Measurements from ENCODE around the gene TTLL10. TPM values are rescaled to one million over a fixed set of nuclear protein-coding genes. Genes with fewer than 3 reads are reported as not detected.
"Not testable (repeated sequence)": the region's sequence is repeated elsewhere in the genome, so short reads cannot be mapped to it uniquely, and the experiment has no call there.

Gene TTLL10
- total and polyA plus RNA-seq, 2 experiments from 2014 or later = not detected

GRCh38 chr1:1171546-1172340 lies 1.9 kb upstream of the TTLL10 start:
- Histone ChIP-seq H3K27ac (no peak overlapping the region), H3K9me3 (ENCODE audit: low read depth) (no peaks in the 10 kb centered on the region), H3K9ac (no peak overlapping the region), H3K4me3 (no peak overlapping the region), H4K20me1 (ENCODE audit: insufficient read depth) (no peaks in the 10 kb centered on the region), H3K79me2 (ENCODE audit: insufficient read depth) (no peaks in the 10 kb centered on the region), H3K27me3 (replicated peaks; ENCODE audit: insufficient read depth) (peaks cover 19% of the 10 kb centered on the region), H3K36me3 (ENCODE audit: low read depth) (no peaks in the 10 kb centered on the region), H3F3A (ENCODE audit: insufficient read depth) (no peaks in the 10 kb centered on the region), H3K4me2 (ENCODE audit: unreplicated experiment) (no peak overlapping the region), H3K9me2 (ENCODE audit: insufficient read depth) (no peaks in the 10 kb centered on the region), H3K4me1 (ENCODE audit: insufficient read depth) (no peaks in the 10 kb centered on the region), H2AFZ (no peak overlapping the region)
- in situ Hi-C loops (cut with MboI) = no loop called here
- DNase-seq = no peak
- no peak for TF ChIP-seq EZH2phosphoT487 (IDR thresholded peaks at IDR 0.05; ENCODE audit: insufficient read depth, low read depth)
- no peak for TF ChIP-seq EZH2 (IDR thresholded peaks at IDR 0.05; ENCODE audit: insufficient read depth, poor library complexity, severe bottlenecking)
- WGBS, 2 experiments (ENCODE audit: low coverage in 1 of 2, low lambda C conversion rate in 2 of 2, missing lambda C conversion rate in 2 of 2) = 29 to 34% methylated on average over 24 to 29 of the region's 33 CpGs

GRCh38 chr1:1173061-1173792 lies 453 bp upstream of the TTLL10 start:
- Histone ChIP-seq H3K36me3 (ENCODE audit: low read depth) (no peaks in the 10 kb centered on the region), H3K4me3 (no peak overlapping the region), H3K79me2 (ENCODE audit: insufficient read depth) (no peaks in the 10 kb centered on the region), H3K9ac (no peak overlapping the region), H3K9me2 (ENCODE audit: insufficient read depth) (no peaks in the 10 kb centered on the region), H3K27me3 (replicated peaks; ENCODE audit: insufficient read depth) (peaks cover 33% of the 10 kb centered on the region), H3K9me3 (ENCODE audit: low read depth) (no peaks in the 10 kb centered on the region), H3F3A (ENCODE audit: insufficient read depth) (no peaks in the 10 kb centered on the region), H4K20me1 (ENCODE audit: insufficient read depth) (no peaks in the 10 kb centered on the region), H3K4me2 (ENCODE audit: unreplicated experiment) (no peak overlapping the region), H2AFZ (no peak overlapping the region), H3K4me1 (ENCODE audit: insufficient read depth) (no peaks in the 10 kb centered on the region), H3K27ac (no peak overlapping the region)
- in situ Hi-C loops (cut with MboI) = no loop called here
- WGBS, 2 experiments (ENCODE audit: low coverage in 1 of 2, low lambda C conversion rate in 2 of 2, missing lambda C conversion rate in 2 of 2) = 32 to 36% methylated on average over 29 to 32 of the region's 32 CpGs
- TF ChIP-seq EZH2phosphoT487 (IDR thresholded peaks at IDR 0.05; ENCODE audit: insufficient read depth, low read depth) (no peak), EZH2 (IDR thresholded peaks at IDR 0.05; ENCODE audit: insufficient read depth, poor library complexity, severe bottlenecking) (peak; percentile 77)
- no peak for DNase-seq

- Histone ChIP-seq H3K4me3 (no peak overlapping the region), H3K4me1 (ENCODE audit: insufficient read depth) (no peaks in the 10 kb centered on the region), H3F3A (ENCODE audit: insufficient read depth) (no peaks in the 10 kb centered on the region), H3K9me2 (ENCODE audit: insufficient read depth) (no peaks in the 10 kb centered on the region), H3K27ac (no peak overlapping the region), H3K9ac (no peak overlapping the region), H3K4me2 (ENCODE audit: unreplicated experiment) (no peak overlapping the region), H3K27me3 (replicated peaks; ENCODE audit: insufficient read depth) (peaks cover 33% of the 10 kb centered on the region), H2AFZ (no peak overlapping the region), H4K20me1 (ENCODE audit: insufficient read depth) (no peaks in the 10 kb centered on the region), H3K36me3 (ENCODE audit: low read depth) (no peaks in the 10 kb centered on the region), H3K79me2 (ENCODE audit: insufficient read depth) (no peaks in the 10 kb centered on the region), H3K9me3 (ENCODE audit: low read depth) (no peaks in the 10 kb centered on the region)
- no peak for TF ChIP-seq EZH2 (IDR thresholded peaks at IDR 0.05; ENCODE audit: insufficient read depth, poor library complexity, severe bottlenecking)
- no peak for TF ChIP-seq EZH2phosphoT487 (IDR thresholded peaks at IDR 0.05; ENCODE audit: insufficient read depth, low read depth)
- 71 to 80% methylated on average over 22 to 29 of the region's 29 CpGs for WGBS, 2 experiments (ENCODE audit: low coverage in 1 of 2, low lambda C conversion rate in 2 of 2, missing lambda C conversion rate in 2 of 2)
- DNase-seq = no peak
- in situ Hi-C loops (cut with MboI) = no loop called here
Observed at GRCh38 chr1:1175221-1176062, 1.8 kb downstream of the TTLL10 start.

GRCh38 chr1:1176063-1176761 lies 2.5 kb downstream of the TTLL10 start:
- H3K27ac ChIP-seq; H2AFZ ChIP-seq; in situ Hi-C loops (cut with MboI): not testable (repeated sequence)

More at GRCh38 chr1:1176063-1176761, 2.5 kb downstream of the TTLL10 start:
- H3K4me1 ChIP-seq (ENCODE audit: insufficient read depth); H3K9ac ChIP-seq; H3K4me3 ChIP-seq; H3K79me2 ChIP-seq (ENCODE audit: insufficient read depth); H3K4me2 ChIP-seq (ENCODE audit: unreplicated experiment); DNase-seq; H4K20me1 ChIP-seq (ENCODE audit: insufficient read depth); H3K9me2 ChIP-seq (ENCODE audit: insufficient read depth); H3F3A ChIP-seq (ENCODE audit: insufficient read depth); H3K36me3 ChIP-seq (ENCODE audit: low read depth); H3K9me3 ChIP-seq (ENCODE audit: low read depth): not testable (repeated sequence)
- H3K27me3 ChIP-seq (replicated peaks; ENCODE audit: insufficient read depth) = peaks cover 33% of the 10 kb centered on the region
- WGBS, 2 experiments (ENCODE audit: low coverage in 1 of 2, low lambda C conversion rate in 2 of 2, missing lambda C conversion rate in 2 of 2) = 11 to 14% methylated on average over 11 to 22 of the region's 22 CpGs

All from GM23248 (cell line).